AG04449 (cell line): ENCODE data around the gene MYO18B.

ENCODE experiments used
- CTCF ChIA-PET: fragments of 350-600 bp; formaldehyde crosslinking; extraction: SDS; loops from one replicate; lab custom pipeline; 2021; ENCODE audit warnings: antibody characterized with exemption; lab: Yijun Ruan, JAX
- POLR2A ChIA-PET: fragments of 400-600, 350-600 bp; formaldehyde crosslinking; extraction: SDS; loops from one replicate; lab custom pipeline; 2020; ENCODE audit warnings: antibody characterized with exemption, inconsistent platforms; lab: Yijun Ruan, JAX
- DNase-seq: peaks from one replicate; pipeline ENCODE4 v3.0.0-alpha.2; 2010; ENCODE audit warnings: low read depth, low spot score
- H3K4me3 ChIP-seq: 2 replicates; pipeline ENCODE4 v1.5.1; 2011; ENCODE audit warnings: low read depth, mild to moderate bottlenecking, control low read depth, low read length
- TF ChIP-seq, protein P1 (sequence below): IDR thresholded peaks from one replicate; pipeline ENCODE4 v1.5.1; 2011; ENCODE audit warnings: mild to moderate bottlenecking, moderate library complexity, low read length, control low read depth, inconsistent platforms; ENCODE audit not compliant: insufficient read depth; ENCODE audit errors: missing control alignments

The MYO18B gene

DNA sequence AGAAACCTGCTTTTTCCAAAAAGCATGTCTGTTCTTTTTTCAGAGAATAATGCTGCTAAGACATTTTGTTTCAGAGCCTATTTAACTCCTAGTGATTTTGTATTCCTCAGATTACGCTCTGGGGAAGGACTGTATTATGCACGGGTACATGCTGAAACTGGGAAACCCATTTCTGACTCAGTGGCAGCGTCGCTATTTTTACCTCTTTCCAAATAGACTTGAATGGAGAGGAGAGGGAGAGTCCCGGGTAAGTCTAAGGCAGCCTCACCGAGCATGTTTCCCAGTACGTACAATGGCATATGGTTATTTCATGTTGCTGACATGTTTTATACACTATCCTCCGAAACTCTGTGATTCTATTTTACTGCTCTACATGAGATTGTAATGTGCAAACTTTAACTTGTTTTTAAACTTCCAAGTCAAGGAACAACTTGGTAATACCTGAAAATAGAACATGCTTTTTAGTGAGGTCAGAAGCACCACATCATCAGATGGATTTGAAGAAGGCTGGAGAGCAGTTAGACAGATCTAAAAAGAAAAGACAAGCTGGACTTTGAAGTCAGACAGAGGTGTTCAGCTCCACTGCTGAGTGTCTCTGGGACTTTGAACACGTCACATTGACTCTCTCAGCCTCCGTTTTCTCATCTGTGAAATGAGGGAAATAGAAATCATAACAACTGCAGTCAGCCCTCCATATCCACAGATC, 23.7 kb upstream of the MYO18B start:
- H3K4me3 ChIP-seq, result no peak overlapping the region
- CTCF ChIA-PET, result interaction anchor here (0.9 kb wide), 1 partner anchor 53 kb away, joined by 3 read pairs; no protein-coding TSS in a partner anchor
- TF ChIP-seq, protein P1, sequence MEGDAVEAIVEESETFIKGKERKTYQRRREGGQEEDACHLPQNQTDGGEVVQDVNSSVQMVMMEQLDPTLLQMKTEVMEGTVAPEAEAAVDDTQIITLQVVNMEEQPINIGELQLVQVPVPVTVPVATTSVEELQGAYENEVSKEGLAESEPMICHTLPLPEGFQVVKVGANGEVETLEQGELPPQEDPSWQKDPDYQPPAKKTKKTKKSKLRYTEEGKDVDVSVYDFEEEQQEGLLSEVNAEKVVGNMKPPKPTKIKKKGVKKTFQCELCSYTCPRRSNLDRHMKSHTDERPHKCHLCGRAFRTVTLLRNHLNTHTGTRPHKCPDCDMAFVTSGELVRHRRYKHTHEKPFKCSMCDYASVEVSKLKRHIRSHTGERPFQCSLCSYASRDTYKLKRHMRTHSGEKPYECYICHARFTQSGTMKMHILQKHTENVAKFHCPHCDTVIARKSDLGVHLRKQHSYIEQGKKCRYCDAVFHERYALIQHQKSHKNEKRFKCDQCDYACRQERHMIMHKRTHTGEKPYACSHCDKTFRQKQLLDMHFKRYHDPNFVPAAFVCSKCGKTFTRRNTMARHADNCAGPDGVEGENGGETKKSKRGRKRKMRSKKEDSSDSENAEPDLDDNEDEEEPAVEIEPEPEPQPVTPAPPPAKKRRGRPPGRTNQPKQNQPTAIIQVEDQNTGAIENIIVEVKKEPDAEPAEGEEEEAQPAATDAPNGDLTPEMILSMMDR, result no peak
- POLR2A ChIA-PET, result no interaction called here
- no peak for DNase-seq

DNA sequence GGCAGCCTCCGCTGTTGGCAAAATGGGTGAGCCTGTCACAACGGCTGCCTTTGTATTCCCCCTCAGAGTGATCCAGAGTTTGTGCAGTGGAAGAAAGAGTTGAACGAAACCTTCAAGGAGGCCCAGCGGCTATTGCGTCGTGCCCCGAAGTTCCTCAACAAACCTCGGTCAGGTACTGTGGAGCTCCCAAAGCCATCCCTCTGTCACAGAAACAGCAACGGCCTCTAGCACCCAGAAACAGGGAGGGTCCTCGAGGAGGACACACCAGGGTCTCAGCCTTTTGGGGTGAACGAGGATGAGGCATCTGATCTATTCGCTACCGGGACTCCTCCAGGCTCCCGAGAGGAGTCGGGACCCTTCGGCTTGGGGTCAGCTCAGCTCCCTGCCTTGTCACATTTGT, 19.8 kb upstream of the MYO18B start:
- DNase-seq, result no peak
- POLR2A ChIA-PET, result no interaction called here
- no peak overlapping the region for H3K4me3 ChIP-seq
- TF ChIP-seq, protein P1, result no peak
- CTCF ChIA-PET, result no interaction called here

DNA sequence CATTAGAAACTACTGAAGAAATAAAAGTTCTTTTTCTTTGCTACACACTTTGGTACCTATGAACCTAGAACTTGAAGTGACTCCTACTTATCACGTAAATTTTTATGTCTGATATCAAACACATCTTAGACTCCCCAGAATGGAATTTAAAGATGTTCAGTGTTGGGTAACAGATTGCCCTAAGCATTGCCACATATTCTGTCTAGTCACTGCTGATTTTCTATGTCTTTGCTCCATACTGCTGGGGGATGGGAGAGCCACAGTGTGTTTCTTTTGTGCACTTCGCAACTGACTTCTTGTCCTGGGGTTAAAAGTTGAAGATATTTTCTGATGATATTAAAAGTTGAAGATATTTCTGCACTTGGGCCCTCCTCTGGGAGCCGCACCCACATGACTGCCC, 19.4 kb upstream of the MYO18B start:
- TF ChIP-seq, protein P1, result no peak
- no peak for DNase-seq
- no peak overlapping the region for H3K4me3 ChIP-seq
- ChIA-PET CTCF (no interaction called here), POLR2A (no interaction called here)

DNA sequence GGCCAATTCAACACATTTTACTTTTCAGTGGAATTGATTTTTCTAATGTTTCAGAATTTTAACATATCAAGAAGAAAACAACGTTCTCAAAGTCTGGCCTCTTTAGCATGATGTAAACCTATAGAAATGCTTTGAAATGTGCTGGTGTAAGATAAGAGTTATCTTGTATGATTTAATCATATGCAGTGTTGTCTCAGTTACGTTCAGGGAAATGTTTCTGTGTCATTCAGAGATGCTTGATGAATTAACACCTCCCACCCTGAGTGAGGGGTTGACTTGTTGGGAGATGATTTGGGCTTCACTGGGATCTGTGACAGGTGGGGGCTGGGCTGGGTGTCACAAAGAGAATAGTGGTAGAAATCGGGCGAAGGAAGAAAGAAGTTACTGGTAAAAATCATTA, 15.7 kb upstream of the MYO18B start:
- POLR2A ChIA-PET, result no interaction called here
- H3K4me3 ChIP-seq, result no peak overlapping the region
- CTCF ChIA-PET, result no interaction called here
- no peak for DNase-seq
- TF ChIP-seq, protein P1, result no peak

DNA sequence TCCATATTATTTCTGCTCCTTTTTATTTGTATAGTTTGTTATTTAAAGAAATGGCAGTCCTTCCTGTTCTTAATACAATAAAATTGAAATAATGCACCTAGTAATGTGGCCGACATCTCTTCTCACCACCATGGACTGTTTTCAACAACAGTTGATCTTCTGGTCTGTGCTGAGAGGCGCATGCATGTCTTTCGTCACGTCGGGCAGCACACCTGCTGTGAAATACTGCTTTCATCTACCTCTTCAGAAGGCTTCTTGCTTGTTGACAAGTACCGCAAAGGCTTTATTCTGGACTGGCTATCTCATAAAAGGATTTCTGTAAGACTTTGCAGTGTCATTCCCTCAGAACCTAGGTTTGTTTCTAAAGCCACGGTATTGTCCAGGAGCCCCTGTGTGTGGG, 13.9 kb upstream of the MYO18B start:
- H3K4me3 ChIP-seq, result no peak overlapping the region
- POLR2A ChIA-PET, result no interaction called here
- CTCF ChIA-PET, result no interaction called here
- no peak for DNase-seq
- TF ChIP-seq, protein P1, result no peak

DNA sequence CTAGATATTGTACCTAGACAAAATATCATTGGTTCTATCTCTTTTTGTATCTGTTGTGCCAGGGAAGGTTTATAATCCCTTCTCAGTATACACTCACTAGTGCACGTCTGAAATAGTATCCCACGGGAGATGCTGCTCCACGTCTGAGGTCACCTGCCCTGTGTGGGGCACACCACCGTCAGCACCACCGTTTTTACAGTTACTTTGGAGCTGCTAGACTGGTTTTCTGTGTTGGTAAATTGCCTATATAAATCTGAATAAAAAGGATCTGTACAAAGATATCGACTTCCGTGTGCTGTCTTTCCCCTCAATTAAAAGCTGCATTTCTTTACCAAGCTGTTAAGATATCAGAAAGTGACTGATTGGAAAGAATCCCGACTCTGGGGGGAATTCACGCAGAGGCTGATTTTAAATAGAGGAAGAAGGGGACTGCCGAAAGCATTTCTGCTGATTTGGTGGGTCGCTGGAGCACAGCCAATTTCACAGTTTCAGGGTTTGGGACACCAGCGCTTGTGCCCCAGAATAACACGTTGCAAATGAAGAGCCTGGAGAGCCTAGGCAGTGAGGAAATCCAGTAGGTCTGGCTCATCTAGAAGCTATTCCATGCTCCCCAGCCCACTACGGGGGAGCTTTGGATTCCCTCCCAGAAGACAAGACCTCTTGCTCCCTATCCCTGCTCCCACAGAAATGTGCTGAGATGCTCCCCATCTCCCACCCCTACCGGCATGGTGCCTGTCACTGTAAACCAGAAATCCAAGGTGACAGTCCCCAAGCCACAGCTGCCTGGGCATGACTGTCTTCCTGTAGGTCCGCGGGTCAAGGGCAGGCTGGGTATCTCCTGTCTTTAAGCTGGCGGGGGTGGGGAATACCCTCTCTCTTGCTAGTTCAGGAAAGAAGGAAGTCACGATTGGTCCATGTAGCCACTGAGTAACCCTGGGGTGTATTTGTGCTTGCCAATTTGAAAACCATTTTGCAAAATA, 12.7 kb upstream of the MYO18B start:
- POLR2A ChIA-PET, result no interaction called here
- CTCF ChIA-PET, result no interaction called here

More for the DNA sequence above, 12.7 kb upstream of the MYO18B start:
- no peak overlapping the region for H3K4me3 ChIP-seq
- TF ChIP-seq, protein P1, result no peak
- DNase-seq, result no peak
